NB4 (cell line): ENCODE results near the gene VAMP4.

Source experiments
- DNase-seq: peaks from one replicate; pipeline ENCODE4 v3.0.0; 2010; ENCODE audit warnings: low read depth
- H3K4me3 ChIP-seq: one replicate; pipeline ENCODE4 v1.5.1; 2011; ENCODE audit warnings: mild to moderate bottlenecking, low read depth, low read length, moderate library complexity
- MAX ChIP-seq: IDR thresholded peaks from 2 replicates; pipeline ENCODE4 v1.6.1; 2011; ENCODE audit warnings: low read depth, low read length
- MYC ChIP-seq: IDR thresholded peaks from 2 replicates; pipeline ENCODE4 v1.6.1; 2011; ENCODE audit warnings: low read depth, low read length
- POLR2A ChIP-seq: IDR thresholded peaks from 2 replicates; pipeline ENCODE4 v1.6.1; 2011; ENCODE audit warnings: mild to moderate bottlenecking; ENCODE audit not compliant: insufficient read length; ENCODE audit errors: extremely low read depth
- TF ChIP-seq, protein P1 (sequence below): IDR thresholded peaks from one replicate; pipeline ENCODE4 v1.5.1; 2012; ENCODE audit warnings: low read depth, low read length

The VAMP4 gene

DNA sequence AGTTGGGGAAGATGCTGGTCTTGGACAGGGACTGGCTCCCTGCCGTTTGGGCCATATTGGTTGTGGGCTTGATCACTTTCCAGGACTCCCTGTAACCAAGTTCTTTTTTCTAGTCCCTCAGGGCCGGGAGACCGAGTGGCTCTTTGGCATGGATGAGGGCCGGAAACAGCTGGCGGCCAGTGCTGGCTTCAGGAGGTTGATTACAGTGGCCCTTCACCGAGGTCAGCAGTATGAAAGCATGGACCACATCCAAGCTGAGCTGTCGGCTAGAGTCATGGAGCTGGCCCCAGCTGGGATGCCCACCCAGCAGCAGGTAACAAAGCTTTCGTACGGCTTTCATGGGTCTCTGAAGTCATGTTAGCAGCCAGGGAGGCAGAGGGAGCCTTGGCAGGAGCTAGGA lies 43.9 kb upstream of the VAMP4 start:
- TF ChIP-seq MYC (no peak), POLR2A (no peak), MAX (no peak)
- TF ChIP-seq, protein P1, sequence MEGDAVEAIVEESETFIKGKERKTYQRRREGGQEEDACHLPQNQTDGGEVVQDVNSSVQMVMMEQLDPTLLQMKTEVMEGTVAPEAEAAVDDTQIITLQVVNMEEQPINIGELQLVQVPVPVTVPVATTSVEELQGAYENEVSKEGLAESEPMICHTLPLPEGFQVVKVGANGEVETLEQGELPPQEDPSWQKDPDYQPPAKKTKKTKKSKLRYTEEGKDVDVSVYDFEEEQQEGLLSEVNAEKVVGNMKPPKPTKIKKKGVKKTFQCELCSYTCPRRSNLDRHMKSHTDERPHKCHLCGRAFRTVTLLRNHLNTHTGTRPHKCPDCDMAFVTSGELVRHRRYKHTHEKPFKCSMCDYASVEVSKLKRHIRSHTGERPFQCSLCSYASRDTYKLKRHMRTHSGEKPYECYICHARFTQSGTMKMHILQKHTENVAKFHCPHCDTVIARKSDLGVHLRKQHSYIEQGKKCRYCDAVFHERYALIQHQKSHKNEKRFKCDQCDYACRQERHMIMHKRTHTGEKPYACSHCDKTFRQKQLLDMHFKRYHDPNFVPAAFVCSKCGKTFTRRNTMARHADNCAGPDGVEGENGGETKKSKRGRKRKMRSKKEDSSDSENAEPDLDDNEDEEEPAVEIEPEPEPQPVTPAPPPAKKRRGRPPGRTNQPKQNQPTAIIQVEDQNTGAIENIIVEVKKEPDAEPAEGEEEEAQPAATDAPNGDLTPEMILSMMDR, result no peak
- DNase-seq, result no peak
- no peak overlapping the region for H3K4me3 ChIP-seq

DNA sequence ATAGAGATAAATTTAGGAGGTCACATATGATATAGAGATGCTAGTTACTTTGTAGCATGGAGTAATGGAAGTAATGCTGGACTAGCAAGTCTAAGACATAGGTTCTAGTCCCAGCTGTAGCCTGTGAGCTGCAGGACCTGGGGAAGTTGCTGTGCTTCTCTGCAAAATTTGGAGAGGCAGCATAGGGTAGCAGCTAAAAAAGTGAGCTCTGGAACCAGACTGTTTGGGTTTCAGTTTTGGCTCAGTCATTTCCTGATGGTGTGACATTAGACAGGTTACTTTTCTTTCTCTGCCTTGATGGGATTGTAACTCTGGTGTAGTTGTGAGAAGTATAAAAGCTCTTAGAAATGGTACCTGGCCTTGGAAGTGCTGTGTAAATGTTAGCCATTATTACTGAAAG lies 42.9 kb upstream of the VAMP4 start:
- TF ChIP-seq POLR2A, result no peak
- TF ChIP-seq, protein P1, result no peak
- H3K4me3 ChIP-seq, result peak overlapping the region; percentile 39
- DNase-seq, result no peak

GRCh38 chr1:171783816-171784530 lies 42.1 kb upstream of the VAMP4 start:
- TF ChIP-seq MYC, result no peak
- TF ChIP-seq, protein P1, result no peak
- TF ChIP-seq POLR2A, result no peak
- no peak for TF ChIP-seq MAX
- DNase-seq, result no peak
- H3K4me3 ChIP-seq, result peak overlapping the region; percentile 10

DNA sequence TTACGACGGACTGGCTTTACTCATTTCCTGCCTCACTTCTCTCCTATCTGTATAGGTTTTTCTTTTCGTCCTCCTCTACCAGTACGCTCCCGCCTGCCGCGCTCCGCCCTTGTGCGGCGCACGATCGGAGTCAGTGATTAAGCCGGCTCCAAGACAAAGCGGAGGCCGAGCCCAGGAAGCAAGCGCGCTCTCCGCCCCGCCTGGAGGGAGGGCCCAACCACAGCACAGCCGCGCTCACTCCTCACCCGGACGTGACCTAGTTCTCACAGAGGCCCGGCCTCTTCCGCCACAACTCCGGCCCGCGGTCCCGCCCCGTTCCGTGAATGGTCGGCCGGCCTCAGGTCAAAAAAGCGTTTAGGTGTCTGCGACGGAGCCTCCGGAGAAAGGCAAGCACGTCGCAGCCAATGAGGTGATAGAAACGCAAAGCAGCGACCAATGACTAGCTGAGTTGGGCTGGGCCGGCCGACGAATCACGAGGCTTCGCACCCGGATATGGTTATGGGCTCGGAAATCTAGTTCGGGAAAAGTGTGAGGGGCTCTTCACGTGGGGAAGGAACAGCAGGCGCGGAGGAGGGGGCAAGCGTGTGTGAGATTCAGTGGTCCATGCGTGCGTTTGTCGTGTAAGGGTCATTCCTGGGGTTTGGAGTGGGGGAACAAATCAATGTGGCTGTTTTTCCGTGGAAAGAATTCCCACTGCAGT lies 39.5 kb upstream of the VAMP4 start, which contains the start of gene METTL13:
TSS of gene METTL13 (plus strand) at position 485 of the 700 bp plus-strand sequence. CDS start 308 bp downstream, outside the sequence.
- TF ChIP-seq MYC (peak; percentile 58), POLR2A (peak; percentile 61), MAX (peak; percentile 84)
- TF ChIP-seq, protein P1, result no peak
- H3K4me3 ChIP-seq, result peak within 1 kb of the TSS; percentile 76
- DNase-seq, result peak; percentile 99

GRCh38 chr1:171780583-171781175 lies 38.8 kb upstream of the VAMP4 start:
- DNase-seq, result no peak
- peak overlapping the region; percentile 75 for H3K4me3 ChIP-seq
- TF ChIP-seq MYC (no peak), MAX (no peak), POLR2A (no peak)
- TF ChIP-seq, protein P1, result no peak

- DNase-seq, result no peak
- TF ChIP-seq POLR2A (no peak), MAX (no peak), MYC (no peak)
- TF ChIP-seq, protein P1, result no peak
- H3K4me3 ChIP-seq, result no peak overlapping the region
Measured at GRCh38 chr1:171772312-171772711, 30.4 kb upstream of the VAMP4 start.
